ENCODE measurements around the gene SLC36A1.
"Not testable (repeated sequence)": the region's sequence is repeated elsewhere in the genome, so short reads cannot be mapped to it uniquely, and the experiment has no call there.

SLC36A1 gene

DNA sequence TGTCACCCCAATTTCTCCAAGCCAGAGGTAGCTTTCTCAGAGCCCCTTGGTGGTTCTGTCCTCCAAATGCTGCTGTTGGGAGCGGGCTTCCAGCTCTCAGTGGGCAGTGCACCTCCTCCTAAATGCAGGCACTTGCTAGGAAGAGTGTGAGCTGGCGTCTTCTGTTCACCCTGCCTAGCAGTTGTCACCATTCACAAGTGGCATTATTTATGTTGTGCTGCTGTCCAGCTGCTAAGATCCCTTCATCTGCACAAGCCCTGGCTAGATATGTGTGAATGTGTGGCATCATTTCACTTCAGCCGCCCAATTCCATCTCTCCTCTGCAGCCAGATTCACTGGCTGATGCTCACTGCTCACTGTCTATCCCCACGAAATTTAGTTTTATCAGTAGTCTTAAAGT is 43.7 kb downstream of the SLC36A1 start:
- no peak for DNase-seq

GRCh38 chr5:151492729-151493128 is 45.3 kb downstream of the SLC36A1 start:
- DNase-seq, result no peak

DNA sequence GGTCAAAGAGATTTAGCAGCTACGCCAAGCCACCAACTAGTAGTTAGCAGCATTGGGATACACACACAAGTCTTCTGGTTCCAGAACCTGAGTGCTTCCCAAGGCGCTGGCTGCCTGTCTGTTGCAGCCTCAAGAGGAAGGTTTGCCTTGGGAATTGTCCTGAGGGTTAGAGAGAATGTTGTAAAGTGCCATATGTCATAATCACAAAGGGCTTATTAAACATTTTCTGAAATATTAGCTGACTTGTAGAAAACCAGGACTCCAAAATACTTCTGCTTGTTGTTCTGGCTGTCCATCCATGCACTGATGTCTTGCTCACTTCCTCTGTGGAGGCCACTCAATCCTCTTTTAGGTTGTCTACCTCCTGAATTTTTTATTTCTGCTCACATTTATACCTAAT is 46.3 kb downstream of the SLC36A1 start:
- DNase-seq, result no peak

DNA sequence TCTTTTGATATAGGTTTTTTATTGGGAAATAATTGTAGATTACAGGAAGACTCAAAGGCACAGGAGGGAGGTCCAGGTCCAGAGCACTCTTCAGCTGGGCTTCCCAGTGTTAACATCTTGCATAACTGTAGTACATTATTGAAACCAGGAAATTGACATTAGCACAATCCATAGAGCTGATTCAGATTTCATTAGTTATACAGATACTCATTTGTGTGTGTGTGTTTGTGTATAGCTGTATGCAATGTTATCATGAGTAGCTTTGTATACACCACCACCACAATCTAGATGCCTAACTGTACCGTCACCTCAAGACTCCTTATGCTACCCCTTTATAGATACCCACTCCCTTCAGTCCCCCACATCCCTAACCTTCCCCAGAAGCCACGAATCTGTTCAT is 47.9 kb downstream of the SLC36A1 start:
- DNase-seq, result no peak

DNA sequence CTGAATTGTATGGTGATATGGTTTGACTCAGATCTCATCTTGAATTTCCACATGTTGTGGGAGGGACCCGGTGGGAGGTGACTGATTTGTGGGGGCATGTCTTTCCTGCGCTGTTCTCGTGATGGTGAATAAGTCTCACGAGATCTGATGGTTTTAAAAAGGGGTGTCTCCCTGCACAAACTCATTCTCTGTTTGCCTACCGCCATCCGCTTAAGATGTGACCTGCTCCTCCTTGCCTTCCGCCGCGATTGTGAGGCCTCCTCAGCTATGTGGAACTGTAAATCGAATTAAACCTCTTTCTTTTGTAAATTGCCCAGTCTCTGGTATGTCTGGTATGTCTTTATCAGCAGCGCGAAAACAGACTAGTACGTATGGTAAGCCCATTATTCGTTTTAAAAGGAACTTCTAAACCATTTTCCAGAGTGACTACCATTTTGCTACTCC is 48.7 kb downstream of the SLC36A1 start:
- DNase-seq, result no peak

GRCh38 chr5:151497391-151498002 is 50.1 kb downstream of the SLC36A1 start:
- DNase-seq, result no peak

DNA sequence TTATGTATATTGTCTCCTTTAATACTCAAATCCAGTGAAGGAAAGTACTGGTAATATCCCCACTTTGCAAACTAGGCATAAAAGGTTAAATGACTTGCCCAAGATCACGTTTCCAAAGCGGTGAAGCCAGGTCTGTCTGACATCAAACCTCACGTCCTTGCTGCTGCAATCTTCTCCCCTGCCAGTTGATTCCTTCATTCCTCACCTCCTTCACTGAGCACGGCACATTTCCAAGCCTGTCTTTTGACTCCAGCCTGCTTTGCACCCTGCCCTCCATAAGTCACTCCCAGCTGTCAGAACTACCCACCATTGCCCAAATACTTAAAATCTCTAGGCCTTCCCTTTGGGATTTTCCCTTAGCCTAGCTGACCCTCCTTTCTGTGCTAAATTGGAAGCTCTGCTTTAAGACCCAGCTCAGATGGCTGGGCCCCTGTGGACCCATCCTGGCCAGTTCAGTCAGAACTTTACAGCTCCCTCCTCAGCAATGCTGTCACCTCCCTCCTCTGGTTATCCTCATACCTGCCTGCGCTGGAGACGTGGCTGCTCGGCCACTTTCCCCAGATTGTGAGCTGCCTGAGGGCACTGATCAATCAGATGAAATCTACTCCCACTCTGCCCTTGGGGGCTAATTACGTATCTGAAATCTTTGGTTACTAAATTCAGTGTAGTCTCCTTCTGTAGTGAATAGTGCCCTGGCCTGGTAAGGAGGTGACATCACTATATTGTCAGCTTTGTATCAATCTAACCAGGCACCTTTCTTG is 51.2 kb downstream of the SLC36A1 start:
- DNase-seq, result no peak

- DNase-seq, result no peak
These were observed 52.2 kb downstream of the SLC36A1 start for GRCh38 chr5:151499501-151500035.

- no peak for DNase-seq
These were observed 56.6 kb downstream of the SLC36A1 start for GRCh38 chr5:151504006-151504405.

- not testable (repeated sequence) for DNase-seq
These were observed 60.9 kb downstream of the SLC36A1 start for GRCh38 chr5:151508308-151508707.

DNA sequence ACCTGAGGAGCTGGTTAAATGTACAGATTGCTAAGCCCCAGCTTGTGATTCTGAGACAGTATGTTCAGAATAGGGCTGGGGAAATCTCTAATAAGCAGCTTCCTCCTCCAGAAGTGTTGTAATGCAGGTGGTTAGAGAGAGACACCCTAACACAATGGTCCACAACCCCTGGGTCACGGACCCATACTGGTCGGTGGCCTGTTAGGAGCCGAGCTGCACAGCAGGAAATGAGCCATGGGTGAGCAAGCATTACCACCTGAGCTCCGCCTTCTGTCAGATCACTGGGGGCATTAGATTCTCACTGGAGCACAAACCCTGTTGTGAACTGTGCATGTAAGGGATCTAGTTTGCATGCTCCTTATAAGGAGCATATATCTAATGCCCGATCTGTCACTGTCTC is 61.8 kb downstream of the SLC36A1 start:
- no peak for DNase-seq

GRCh38 chr5:151509836-151510235 is 62.4 kb downstream of the SLC36A1 start:
- no peak for DNase-seq

- DNase-seq, result no peak
These were observed 69.9 kb downstream of the SLC36A1 start for GRCh38 chr5:151517122-151517920.

DNA sequence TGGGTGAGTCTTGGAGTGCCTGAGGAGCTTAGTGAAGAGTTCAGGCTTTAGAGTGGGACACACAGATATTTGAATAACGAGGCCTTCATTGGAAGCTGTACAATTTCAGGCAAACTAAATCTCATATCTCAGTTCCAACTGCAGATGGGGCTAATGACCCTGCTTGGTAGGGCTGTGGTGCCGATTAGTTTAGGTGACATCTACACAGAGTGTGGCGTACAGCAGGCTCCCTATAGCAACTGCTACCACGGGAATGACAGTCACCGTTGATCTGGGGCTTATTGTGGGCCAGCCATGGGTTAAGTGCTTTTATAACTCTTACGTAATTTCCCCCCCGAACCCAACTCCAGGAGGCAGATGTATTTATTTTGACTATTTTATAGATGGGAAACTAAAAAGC is 72.9 kb downstream of the SLC36A1 start:
- DNase-seq, result no peak

DNA sequence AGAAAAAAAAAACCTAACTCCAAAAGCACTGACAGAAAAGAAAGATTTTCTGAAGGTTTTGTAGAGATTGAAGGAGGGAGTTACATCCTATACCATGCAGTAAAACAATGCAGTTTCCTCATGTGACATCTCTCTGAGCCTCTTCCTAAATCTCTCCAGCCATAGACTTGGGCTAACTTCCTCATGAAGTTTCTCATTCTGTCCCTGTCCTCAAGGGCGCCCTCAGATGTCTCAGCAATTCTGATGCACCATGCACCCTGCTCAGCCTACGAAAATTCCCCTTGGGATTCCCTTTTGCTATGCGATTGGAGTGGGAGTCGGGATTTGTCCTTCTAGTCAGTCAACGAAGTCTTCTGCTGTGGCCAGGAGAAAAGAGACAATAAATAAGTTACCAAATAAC is 74.8 kb downstream of the SLC36A1 start:
- no peak for DNase-seq

DNA sequence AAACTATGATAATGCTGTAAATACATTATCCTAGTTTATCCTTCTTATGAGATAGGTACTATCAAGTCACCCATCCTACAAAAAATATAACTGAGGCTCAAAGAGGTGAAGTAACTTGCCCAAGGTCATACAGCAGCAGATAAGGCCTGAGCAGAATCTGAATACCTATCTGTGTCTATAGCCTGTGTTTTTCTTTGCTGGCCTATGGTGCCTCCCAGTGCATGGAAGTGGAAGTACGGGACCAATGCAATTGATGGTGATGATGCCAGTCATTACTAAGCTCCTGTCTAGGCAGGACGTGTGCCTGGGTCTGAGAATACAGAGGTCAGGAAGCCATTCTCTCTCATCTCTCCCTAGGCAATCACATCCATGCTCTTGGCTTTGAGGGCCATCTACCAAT is 75.9 kb downstream of the SLC36A1 start:
- no peak for DNase-seq

DNA sequence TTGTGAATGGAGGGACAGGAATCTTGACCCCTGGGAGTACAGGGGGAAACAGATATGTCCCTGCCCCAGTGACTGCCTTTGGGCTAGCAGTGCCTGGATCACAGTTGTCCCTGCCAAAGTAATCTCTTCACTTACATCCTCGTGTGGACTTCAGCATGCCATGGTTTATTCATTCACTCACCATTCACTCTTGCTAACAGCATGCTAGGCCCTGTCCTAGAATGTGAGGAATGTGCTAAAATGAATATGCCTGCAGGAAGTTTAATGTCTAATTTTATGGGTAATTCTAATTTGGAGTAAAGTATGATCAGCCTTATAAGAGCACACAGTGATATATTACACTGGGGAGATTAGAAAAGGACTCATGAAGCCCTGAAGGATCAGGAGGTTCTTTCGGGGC is 80.8 kb downstream of the SLC36A1 start:
- no peak for DNase-seq

GRCh38 chr5:151528996-151529395 is 81.6 kb downstream of the SLC36A1 start:
- DNase-seq, result no peak

- DNase-seq, result no peak
These were observed 84.2 kb downstream of the SLC36A1 start for GRCh38 chr5:151531581-151531980.

- no peak for DNase-seq
These were observed 85.0 kb downstream of the SLC36A1 start for GRCh38 chr5:151532416-151532815.

DNA sequence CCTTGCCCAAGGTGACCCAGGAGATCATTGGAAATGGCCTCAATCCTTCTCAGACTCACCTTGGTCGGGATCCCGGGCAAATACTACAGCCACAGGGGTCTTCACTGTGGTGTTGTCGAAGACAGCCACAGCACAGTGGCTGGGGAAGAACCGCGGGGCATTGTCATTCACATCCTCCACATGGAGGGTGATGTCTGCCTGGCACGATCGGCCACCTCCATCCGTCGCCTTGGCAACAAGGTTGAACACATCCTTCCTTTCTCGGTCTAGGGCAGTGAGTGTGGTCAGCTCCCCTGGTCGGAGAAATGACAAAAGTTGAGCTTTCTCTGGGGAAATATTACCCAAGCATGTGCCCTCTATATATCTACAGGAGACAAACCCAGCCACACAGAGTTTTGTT is 86.9 kb downstream of the SLC36A1 start:
- DNase-seq, result no peak

- no peak for DNase-seq
These were observed 89.6 kb downstream of the SLC36A1 start for GRCh38 chr5:151537044-151537443.

GRCh38 chr5:151541571-151541970 is 94.2 kb downstream of the SLC36A1 start:
- no peak for DNase-seq
